ENCODE measurements around the gene ALDH3B2. TPM values are rescaled to one million over a fixed set of nuclear protein-coding genes. Genes with fewer than 3 reads are reported as not detected.
A peak's percentile ranks its signal among the peaks of the same experiment; 100 is the strongest.

The ALDH3B2 gene
- total and polyA plus RNA-seq, 8 donors = 0.89 to 23.5 TPM; not detected in 6

DNA sequence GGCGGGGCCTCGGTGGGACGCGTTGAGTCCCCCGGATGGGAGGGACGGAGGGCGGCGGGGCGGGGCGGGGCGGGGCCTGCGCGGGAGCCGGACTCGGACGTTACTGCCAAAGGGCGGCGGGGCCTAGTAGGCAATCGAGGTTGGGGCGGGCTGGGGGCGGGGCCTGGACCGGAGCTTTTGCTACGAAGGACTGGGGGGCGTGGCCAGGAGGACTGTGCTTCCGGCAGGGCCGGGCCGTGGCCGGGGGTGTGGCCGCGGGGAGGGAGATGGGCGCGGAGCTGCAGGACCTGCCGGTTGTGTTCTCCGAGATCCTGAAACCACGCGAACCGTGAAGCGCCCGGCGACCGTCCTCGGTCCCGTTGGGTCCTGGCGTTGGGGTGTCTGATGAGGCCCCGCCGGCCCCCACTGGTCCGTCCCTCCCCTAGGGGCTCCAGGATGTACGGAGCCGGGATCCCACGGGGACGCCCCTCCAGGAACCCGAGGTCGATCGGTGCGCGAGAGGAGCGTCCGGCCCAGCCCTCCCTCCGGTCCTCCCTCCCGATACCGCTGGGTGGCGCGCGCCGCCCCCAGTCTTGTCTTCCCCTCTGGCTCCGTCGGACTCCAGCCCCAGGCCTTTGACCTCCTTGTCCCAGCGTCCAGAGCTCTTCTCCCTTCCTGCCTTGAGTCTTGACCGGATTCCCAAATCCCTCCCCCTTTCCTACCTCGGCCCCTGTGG lies 44.0 kb downstream of the ALDH3B2 start:
- no peaks in the 10 kb centered on the region for H3K9me3 ChIP-seq
- H3K27me3 ChIP-seq = no peaks in the 10 kb centered on the region
- 0 to 2% (median 1%) methylated on average over 38 to 70 of the region's 70 CpGs for WGBS, 5 donors
- DNase-seq = peak; percentile 99 to 100
- TF ChIP-seq EP300 (IDR thresholded peaks at IDR 0.05) = no peak
- TF ChIP-seq, protein P1, sequence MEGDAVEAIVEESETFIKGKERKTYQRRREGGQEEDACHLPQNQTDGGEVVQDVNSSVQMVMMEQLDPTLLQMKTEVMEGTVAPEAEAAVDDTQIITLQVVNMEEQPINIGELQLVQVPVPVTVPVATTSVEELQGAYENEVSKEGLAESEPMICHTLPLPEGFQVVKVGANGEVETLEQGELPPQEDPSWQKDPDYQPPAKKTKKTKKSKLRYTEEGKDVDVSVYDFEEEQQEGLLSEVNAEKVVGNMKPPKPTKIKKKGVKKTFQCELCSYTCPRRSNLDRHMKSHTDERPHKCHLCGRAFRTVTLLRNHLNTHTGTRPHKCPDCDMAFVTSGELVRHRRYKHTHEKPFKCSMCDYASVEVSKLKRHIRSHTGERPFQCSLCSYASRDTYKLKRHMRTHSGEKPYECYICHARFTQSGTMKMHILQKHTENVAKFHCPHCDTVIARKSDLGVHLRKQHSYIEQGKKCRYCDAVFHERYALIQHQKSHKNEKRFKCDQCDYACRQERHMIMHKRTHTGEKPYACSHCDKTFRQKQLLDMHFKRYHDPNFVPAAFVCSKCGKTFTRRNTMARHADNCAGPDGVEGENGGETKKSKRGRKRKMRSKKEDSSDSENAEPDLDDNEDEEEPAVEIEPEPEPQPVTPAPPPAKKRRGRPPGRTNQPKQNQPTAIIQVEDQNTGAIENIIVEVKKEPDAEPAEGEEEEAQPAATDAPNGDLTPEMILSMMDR (IDR thresholded peaks at IDR 0.05) = peak in 6 of 7 experiments; percentile 25 to 82 (median 63)
- TF ChIP-seq POLR2A (IDR thresholded peaks at IDR 0.05) = peak in 2 of 4 donors; percentile 23 to 51
- peak in 2 of 3 donors; percentile 71 to 86 for TF ChIP-seq POLR2AphosphoS5 (IDR thresholded peaks at IDR 0.05)
- no peaks in the 10 kb centered on the region for H3K36me3 ChIP-seq
- peaks cover 15 to 48% (median 42%) of the 10 kb centered on the region in 4 donors for H3K4me1 ChIP-seq
- H3K27ac ChIP-seq = peak overlapping the region; percentile 88 to 98 (median 95)
- peak overlapping the region; percentile 58 to 72 (median 66) for H3K4me3 ChIP-seq
- intact Hi-C loops (cut with DNase I; ENCODE audit: low total_unique reads) = no loop called here

DNA sequence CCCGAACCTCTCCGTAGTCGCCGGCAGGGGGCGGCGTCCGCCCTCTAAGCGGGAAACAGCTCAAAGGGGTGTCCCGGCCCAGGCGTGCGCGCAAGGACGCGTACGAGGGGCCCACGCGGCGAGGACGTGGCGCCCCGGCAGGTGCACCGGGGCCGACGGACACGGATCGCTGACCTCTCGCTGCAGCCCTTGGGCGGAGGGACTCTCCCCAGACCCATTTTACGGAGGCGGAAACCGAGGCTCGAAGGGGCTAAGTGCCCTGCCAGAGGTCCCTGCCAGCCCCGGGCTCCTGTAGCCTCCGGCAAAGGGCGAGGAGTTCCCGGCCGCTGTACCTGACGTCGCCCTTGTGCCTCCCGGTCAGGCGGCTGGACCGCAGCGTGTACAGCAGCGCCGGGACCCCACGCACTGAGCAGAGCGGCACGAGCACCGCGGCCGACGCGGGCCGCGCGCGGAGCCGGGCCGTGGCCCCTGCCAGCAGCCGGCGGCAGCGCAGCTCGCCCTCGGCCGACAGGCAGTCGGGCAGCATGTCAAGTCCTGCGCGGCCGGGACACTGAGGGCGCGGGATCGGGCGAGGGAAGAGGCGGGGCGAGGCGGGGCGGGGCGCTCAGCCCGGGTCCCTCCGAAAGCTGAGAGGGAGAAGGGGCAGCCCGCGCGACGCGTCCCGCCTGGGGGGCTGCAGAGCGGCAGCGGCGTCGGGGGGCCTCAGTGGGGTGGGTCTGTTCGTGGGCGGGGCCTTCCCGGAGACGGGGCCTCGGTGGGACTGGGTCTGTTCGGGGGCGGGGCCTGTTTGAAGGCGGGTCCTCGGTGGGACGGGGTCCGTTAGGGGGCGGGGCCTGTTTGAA lies 44.8 kb downstream of the ALDH3B2 start, which contains the start of gene NUDT8:
Gene NUDT8, minus strand, starts transcription at position 552 of the 842 bp plus-strand sequence. Its CDS starts 26 bp downstream, at position 526.
- Histone ChIP-seq H3K27ac (peak within 1 kb of the TSS; percentile 93 to 98 (median 96)), H3K4me1 (peaks cover 15 to 48% (median 42%) of the 10 kb centered on the region in 4 donors), H3K4me3 (peak within 1 kb of the TSS; percentile 58 to 72 (median 66)), H3K36me3 (no peaks in the 10 kb centered on the region), H3K9me3 (no peaks in the 10 kb centered on the region), H3K27me3 (no peaks in the 10 kb centered on the region)
- intact Hi-C loops (cut with DNase I; ENCODE audit: low total_unique reads) = no loop called here
- DNase-seq = peak; percentile 89 to 93
- WGBS, 5 donors = 0 to 1% (median 0%) methylated on average over 47 to 98 of the region's 102 CpGs
- TF ChIP-seq POLR2A (IDR thresholded peaks at IDR 0.05) = no peak
- TF ChIP-seq, protein P1 (IDR thresholded peaks at IDR 0.05) = peak in 5 of 7 experiments; percentile 15 to 90 (median 77)
- peak in 2 of 3 donors; percentile 54 to 84 for TF ChIP-seq POLR2AphosphoS5 (IDR thresholded peaks at IDR 0.05)
- TF ChIP-seq EP300 (IDR thresholded peaks at IDR 0.05) = no peak

DNA sequence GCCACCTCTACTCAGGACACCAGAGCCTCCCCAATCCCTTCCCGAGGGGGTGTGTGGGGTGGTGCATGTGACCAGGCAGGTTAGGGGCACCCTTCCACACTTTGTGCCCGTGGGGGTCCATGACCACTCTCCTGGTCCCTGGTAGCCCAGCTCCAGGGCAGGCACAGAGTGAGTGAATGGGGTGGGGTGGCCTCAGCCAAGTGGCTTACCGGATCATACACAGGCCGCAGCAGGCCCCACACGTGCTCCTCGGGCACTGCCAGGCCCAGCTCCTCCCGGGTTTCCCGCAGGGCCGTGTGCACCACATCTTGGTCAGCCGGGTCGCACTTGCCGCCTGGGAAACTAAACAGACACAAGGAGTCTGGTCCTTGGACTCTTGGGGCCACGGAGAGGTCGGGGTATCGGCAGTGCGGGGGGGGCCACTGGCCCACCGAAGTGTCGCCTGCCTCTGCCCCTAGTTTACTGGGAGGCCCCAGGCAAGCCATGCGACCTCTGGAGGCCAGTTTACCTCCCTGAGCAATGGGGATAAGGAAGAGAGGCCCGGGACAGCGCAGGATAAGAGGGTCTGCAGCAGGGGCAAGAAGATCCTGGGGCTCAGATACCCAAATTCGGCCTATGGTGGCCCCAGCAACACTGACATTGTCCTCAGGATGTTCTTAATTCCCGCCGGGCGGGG lies 45.6 kb downstream of the ALDH3B2 start:
- peak in 1 of 2 donors; percentile 30 for DNase-seq
- H3K27me3 ChIP-seq = no peaks in the 10 kb centered on the region
- H3K4me1 ChIP-seq = peaks cover 15 to 43% (median 42%) of the 10 kb centered on the region in 4 donors
- no peaks in the 10 kb centered on the region for H3K9me3 ChIP-seq
- H3K4me3 ChIP-seq = peak overlapping the region; percentile 58 to 72 (median 66)
- peak overlapping the region; percentile 93 to 98 (median 96) for H3K27ac ChIP-seq
- intact Hi-C loops (cut with DNase I; ENCODE audit: low total_unique reads) = no loop called here
- H3K36me3 ChIP-seq = no peaks in the 10 kb centered on the region
- no peak for TF ChIP-seq POLR2AphosphoS5 (IDR thresholded peaks at IDR 0.05)
- TF ChIP-seq, protein P1 (IDR thresholded peaks at IDR 0.05) = peak in 1 of 7 experiments; percentile 88
- WGBS, 5 donors = 42 to 53% (median 50%) methylated on average over 17 to 25 of the region's 25 CpGs

All from stomach (tissue), 9 donors.